KBM-7 (cell line): ENCODE data around the gene SART3.
"Not testable (repeated sequence)": the region's sequence is repeated elsewhere in the genome, so short reads cannot be mapped to it uniquely, and the experiment has no call there.

Experiments
- DNase-seq: peaks from one replicate; pipeline ENCODE4 v3.0.0-alpha.2; 2015
- in situ Hi-C: fragments of 300-500 bp; cut with MboI; formaldehyde crosslinking; loops from 2 replicates; pipeline ENCODE4 v1.14.3; 2020; ENCODE audit warnings: low sequenced_read_pairs, low pct_unique_long_range_greater_than_20kb, mixed read lengths

The SART3 gene

GRCh38 chr12:108511633-108512540 is 49.1 kb downstream of the SART3 start:
- in situ Hi-C loops = no loop called here
- DNase-seq = peak; percentile 85

- in situ Hi-C loops = no loop called here
- DNase-seq = no peak
Observed at GRCh38 chr12:108510836-108511235, 50.1 kb downstream of the SART3 start.

- in situ Hi-C loops = no loop called here
- no peak for DNase-seq
Observed at GRCh38 chr12:108509806-108510205, 51.2 kb downstream of the SART3 start.

- no peak for DNase-seq
- in situ Hi-C loops = no loop called here
Observed at GRCh38 chr12:108507971-108508642, 52.9 kb downstream of the SART3 start.

- DNase-seq = no peak
- in situ Hi-C loops = no loop called here
Observed at GRCh38 chr12:108505129-108505528, 55.8 kb downstream of the SART3 start.

- in situ Hi-C loops = no loop called here
Observed at GRCh38 chr12:108502922-108503321, 58.1 kb downstream of the SART3 start.

GRCh38 chr12:108498136-108498535 is 62.8 kb downstream of the SART3 start:
- no peak for DNase-seq
- in situ Hi-C loops = no loop called here

More at GRCh38 chr12:108502922-108503321, 58.1 kb downstream of the SART3 start:
- DNase-seq = no peak

- in situ Hi-C loops = no loop called here
- no peak for DNase-seq
Observed at GRCh38 chr12:108495823-108496579, 65.0 kb downstream of the SART3 start.

- in situ Hi-C loops = no loop called here
- DNase-seq = peak; percentile 47
Observed at GRCh38 chr12:108495054-108495453, 65.9 kb downstream of the SART3 start.

GRCh38 chr12:108491256-108491655 is 69.7 kb downstream of the SART3 start:
- in situ Hi-C loops = no loop called here
- DNase-seq = no peak

- DNase-seq, in situ Hi-C loops: not testable (repeated sequence)
Observed at GRCh38 chr12:108487029-108487428, 73.9 kb downstream of the SART3 start.

- in situ Hi-C loops, DNase-seq: not testable (repeated sequence)
Observed at GRCh38 chr12:108485371-108485770, 75.6 kb downstream of the SART3 start.

GRCh38 chr12:108484845-108485244 is 76.1 kb downstream of the SART3 start:
- DNase-seq = no peak
- in situ Hi-C loops = no loop called here

- in situ Hi-C loops = no loop called here
- DNase-seq = no peak
Observed at GRCh38 chr12:108484431-108484830, 76.5 kb downstream of the SART3 start.

GRCh38 chr12:108483213-108484059 is 77.5 kb downstream of the SART3 start:
- in situ Hi-C loops = no loop called here
- DNase-seq = no peak

GRCh38 chr12:108482717-108483212 is 78.2 kb downstream of the SART3 start:
- DNase-seq = no peak
- in situ Hi-C loops = no loop called here

- DNase-seq = no peak
Observed at GRCh38 chr12:108479364-108480070, 81.5 kb downstream of the SART3 start.

GRCh38 chr12:108478611-108479206 is 82.3 kb downstream of the SART3 start:
- in situ Hi-C loops = no loop called here
- no peak for DNase-seq

More at GRCh38 chr12:108479364-108480070, 81.5 kb downstream of the SART3 start:
- in situ Hi-C loops = no loop called here
